Measurements from ENCODE around the gene WDR47. TPM values are rescaled to one million over a fixed set of nuclear protein-coding genes. Genes with fewer than 3 reads are reported as not detected.

Gene WDR47
- total RNA-seq, 1 experiment from 2014 or later, result 16.1 TPM

GRCh38 chr1:109089242-109090015, 47.5 kb upstream of the WDR47 start:
- POLR2A ChIA-PET, result interaction anchor here (0.6 to 3.9 kb wide), 8 partner anchors 11 to 127 kb away, joined by 3 to 97 read pairs (median 15); partner anchors contain the start of genes TAF13 and WDR47
- peak; percentile 47 for DNase-seq (ENCODE audit: unreplicated experiment)
- CTCF ChIA-PET, result interaction anchor here (0.6 to 2.9 kb wide), 6 partner anchors 11 to 309 kb away, joined by 3 to 12 read pairs (median 4); no protein-coding TSS in a partner anchor
- TF ChIP-seq CTCF (IDR thresholded peaks at IDR 0.05; ENCODE audit: unreplicated experiment), result no peak
- no TSS peak for BruUV-seq (replicated peaks)
- H3K4me1 Mint-ChIP-seq (ENCODE audit: insufficient read depth, unreplicated experiment), result peaks cover 12% of the 10 kb centered on the region
- H3K27ac Mint-ChIP-seq (ENCODE audit: low read depth, unreplicated experiment), result no peak overlapping the region
- H3K9me3 Mint-ChIP-seq (ENCODE audit: unreplicated experiment), result no peaks in the 10 kb centered on the region
- H3K27me3 Mint-ChIP-seq (ENCODE audit: insufficient read depth, unreplicated experiment), result no peaks in the 10 kb centered on the region
- H3K36me3 Mint-ChIP-seq (ENCODE audit: insufficient read depth, unreplicated experiment), result peaks cover 37% of the 10 kb centered on the region
- H3K4me3 Mint-ChIP-seq (ENCODE audit: unreplicated experiment), result peak overlapping the region; percentile 80
- intact Hi-C loops (cut with micrococcal nuclease), result loop anchor here (1.0 kb wide), 1 partner anchor 13 kb away; the partner anchor contains the start of gene TAF13

GRCh38 chr1:109084563-109085517, 42.9 kb upstream of the WDR47 start:
- intact Hi-C loops (cut with micrococcal nuclease), result no loop called here
- CTCF ChIA-PET, result interaction anchor here (0.6 to 0.8 kb wide), 7 partner anchors 14 to 133 kb away, joined by 3 to 11 read pairs (median 3); no protein-coding TSS in a partner anchor
- Mint-ChIP-seq H3K27me3 (ENCODE audit: insufficient read depth, unreplicated experiment) (no peaks in the 10 kb centered on the region), H3K4me1 (ENCODE audit: insufficient read depth, unreplicated experiment) (no peaks in the 10 kb centered on the region), H3K27ac (ENCODE audit: low read depth, unreplicated experiment) (no peak overlapping the region), H3K9me3 (ENCODE audit: unreplicated experiment) (no peaks in the 10 kb centered on the region), H3K36me3 (ENCODE audit: insufficient read depth, unreplicated experiment) (peaks cover 2% of the 10 kb centered on the region), H3K4me3 (ENCODE audit: unreplicated experiment) (no peak overlapping the region)
- no TSS peak for BruUV-seq (replicated peaks)
- TF ChIP-seq CTCF (IDR thresholded peaks at IDR 0.05; ENCODE audit: unreplicated experiment), result no peak
- no peak for DNase-seq (ENCODE audit: unreplicated experiment)
- POLR2A ChIA-PET, result interaction anchor here (0.7 to 1.4 kb wide), 4 partner anchors 9 to 28 kb away, joined by 3 to 5 read pairs (median 4); partner anchors contain the start of gene TAF13

- Mint-ChIP-seq H3K36me3 (ENCODE audit: insufficient read depth, unreplicated experiment) (no peaks in the 10 kb centered on the region), H3K4me3 (ENCODE audit: unreplicated experiment) (no peak overlapping the region), H3K9me3 (ENCODE audit: unreplicated experiment) (no peaks in the 10 kb centered on the region), H3K27ac (ENCODE audit: low read depth, unreplicated experiment) (no peak overlapping the region), H3K27me3 (ENCODE audit: insufficient read depth, unreplicated experiment) (no peaks in the 10 kb centered on the region), H3K4me1 (ENCODE audit: insufficient read depth, unreplicated experiment) (no peaks in the 10 kb centered on the region)
- POLR2A ChIA-PET, result interaction anchor here (0.6 to 1.1 kb wide), 4 partner anchors 11 to 132 kb away, joined by 3 to 5 read pairs (median 4); a partner anchor contains a TSS
- DNase-seq (ENCODE audit: unreplicated experiment), result no peak
- TF ChIP-seq CTCF (IDR thresholded peaks at IDR 0.05; ENCODE audit: unreplicated experiment), result no peak
- CTCF ChIA-PET, result interaction anchor here (0.6 to 1.4 kb wide), 4 partner anchors 16 to 207 kb away, joined by 3 to 5 read pairs (median 3); no protein-coding TSS in a partner anchor
- no TSS peak for BruUV-seq (replicated peaks)
- intact Hi-C loops (cut with micrococcal nuclease), result no loop called here
Observed at GRCh38 chr1:109083923-109084322, 42.0 kb upstream of the WDR47 start.
